Epithelial cell of esophagus (primary cell): Measurements from ENCODE around the gene CASP8AP2.

Source experiments
- DNase-seq: peaks from one replicate; pipeline ENCODE4 v3.0.0; 2010; ENCODE audit warnings: low read depth
- H3K4me3 ChIP-seq: 2 replicates; pipeline ENCODE4 v1.5.1; 2011; ENCODE audit warnings: mild to moderate bottlenecking, low read length, control low read depth
- CTCF ChIP-seq: IDR thresholded peaks from 2 replicates; pipeline ENCODE4 v1.5.1; 2011; ENCODE audit warnings: low read depth, mild to moderate bottlenecking, low read length, control low read depth, inconsistent platforms; ENCODE audit not compliant: insufficient read depth; ENCODE audit errors: missing control alignments

The CASP8AP2 gene

GRCh38 chr6:89859744-89860143 is 30.1 kb downstream of the CASP8AP2 start:
- DNase-seq: no peak
- no peak overlapping the region for H3K4me3 ChIP-seq
- no peak for TF ChIP-seq CTCF

- H3K4me3 ChIP-seq: no peak overlapping the region
- no peak for DNase-seq
- TF ChIP-seq CTCF: no peak
Measured at GRCh38 chr6:89862273-89862672, 32.6 kb downstream of the CASP8AP2 start.

GRCh38 chr6:89862698-89863097 is 33.0 kb downstream of the CASP8AP2 start:
- DNase-seq: no peak
- no peak overlapping the region for H3K4me3 ChIP-seq
- TF ChIP-seq CTCF: no peak

DNA sequence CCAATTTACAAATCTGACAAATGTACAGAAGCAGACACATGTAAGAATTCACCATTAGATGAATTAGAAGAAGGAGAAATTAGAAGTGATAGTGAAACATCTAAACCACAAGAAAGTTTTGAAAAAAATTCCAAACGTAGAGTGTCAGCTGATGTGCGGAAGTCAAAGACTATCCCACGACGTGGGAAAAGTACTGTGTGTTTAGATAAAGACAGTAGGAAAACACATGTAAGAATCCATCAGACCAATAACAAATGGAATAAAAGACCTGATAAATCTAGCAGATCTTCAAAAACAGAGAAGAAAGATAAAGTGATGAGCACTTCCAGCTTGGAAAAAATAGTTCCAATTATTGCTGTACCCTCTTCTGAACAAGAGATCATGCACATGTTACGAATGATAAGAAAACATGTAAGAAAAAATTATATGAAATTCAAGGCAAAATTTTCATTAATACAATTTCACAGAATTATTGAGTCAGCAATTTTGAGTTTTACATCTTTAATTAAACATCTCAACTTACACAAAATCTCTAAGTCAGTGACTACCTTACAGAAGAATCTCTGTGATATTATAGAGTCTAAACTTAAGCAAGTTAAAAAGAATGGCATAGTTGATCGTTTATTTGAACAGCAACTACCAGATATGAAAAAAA is 36.5 kb downstream of the CASP8AP2 start:
- DNase-seq: no peak
- no peak overlapping the region for H3K4me3 ChIP-seq
- TF ChIP-seq CTCF: no peak

DNA sequence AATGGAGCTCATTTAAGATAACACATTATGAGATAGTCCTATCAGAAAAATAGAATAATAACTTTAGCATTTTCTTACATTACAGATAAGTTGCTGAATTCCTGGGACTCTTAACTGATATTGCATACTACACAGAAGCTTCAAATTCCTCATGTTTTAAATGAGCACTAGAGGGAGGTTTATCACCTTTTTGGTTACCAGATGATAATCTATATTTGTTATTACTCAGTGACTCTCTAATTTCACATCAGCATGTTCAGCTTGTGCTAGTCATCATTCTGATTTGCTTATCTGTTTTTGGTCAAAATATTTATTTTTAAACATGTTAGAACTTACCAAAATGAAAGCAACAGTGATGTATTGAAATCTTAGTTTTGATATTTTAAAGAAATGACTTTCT is 44.0 kb downstream of the CASP8AP2 start:
- no peak for DNase-seq
- no peak overlapping the region for H3K4me3 ChIP-seq
- TF ChIP-seq CTCF: no peak

DNA sequence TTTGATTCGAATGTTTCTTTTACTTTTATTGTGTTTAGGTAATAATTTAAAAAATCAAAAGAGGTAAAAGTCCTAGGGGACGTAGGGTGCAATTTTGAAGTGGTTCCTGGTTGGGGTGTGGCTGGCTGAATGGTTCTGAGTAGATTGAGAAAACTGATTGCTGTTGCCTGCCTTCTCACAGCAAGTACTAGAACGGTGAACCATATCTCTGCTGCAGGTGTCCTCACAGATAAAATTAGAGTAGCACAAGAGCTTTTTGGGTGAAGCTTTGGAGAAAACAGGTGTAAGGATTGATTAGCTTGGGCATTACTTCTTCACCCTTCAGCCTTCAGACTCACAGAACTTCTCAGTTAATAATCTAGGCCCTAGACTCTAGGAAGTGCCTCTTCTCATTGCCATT is 44.8 kb downstream of the CASP8AP2 start:
- TF ChIP-seq CTCF: no peak
- H3K4me3 ChIP-seq: no peak overlapping the region
- DNase-seq: no peak
